SU-DHL-6 (cell line): ENCODE results near the gene SCN5A.

ENCODE experiments used
- CTCF ChIP-seq: fragments of 200-600 bp; sonication (generic); IDR thresholded peaks from one replicate; pipeline ENCODE4 v1.5.1; 2017; ENCODE audit warnings: antibody characterized with exemption, mild to moderate bottlenecking, low read length, moderate library complexity; ENCODE audit not compliant: insufficient read depth, poor library complexity, severe bottlenecking
- EZH2phosphoT487 ChIP-seq: fragments of 200-600 bp; sonication (generic), shearing (Covaris generic); conservative IDR thresholded peaks from 2 replicates; pipeline ENCODE4 v1.6.1; 2018; ENCODE audit warnings: mild to moderate bottlenecking, antibody characterized with exemption, low read length, moderate library complexity, mixed read lengths

- TF ChIP-seq CTCF (no peak), EZH2phosphoT487 (no peak)
Observed at GRCh38 chr3:38545550-38545949, 103.9 kb downstream of the SCN5A start.
